ENCODE measurements around the gene ABCB10. TPM values are rescaled to one million over a fixed set of nuclear protein-coding genes. Genes with fewer than 3 reads are reported as not detected.

The ABCB10 gene
- total RNA-seq, 8 experiments from 2014 or later: 7.1 to 15.1 (median 11.1) TPM

- H3K4me3 ChIP-seq: no peak overlapping the region
- no peak for ATAC-seq (replicated peaks in 6 of 8)
- no peak overlapping the region for H3K27ac ChIP-seq
- peaks cover 4 to 12% of the 10 kb centered on the region in 2 donors for H3K4me1 ChIP-seq (replicated peaks in 1 of 2)
- 33 to 100% (median 88%) methylated on average over 1 to 4 of the region's 4 CpGs; no CpG with 5 or more reads in 2 of the 10 experiments for WGBS, 10 experiments
- in situ Hi-C loops (cut with MboI; ENCODE audit: low pct_unique_long_range_greater_than_20kb in 2 of 9, low sequenced_read_pairs in 9 of 9, unreplicated experiment in 9 of 9): no loop called here
These were observed 24.2 kb upstream of the ABCB10 start for GRCh38 chr1:229582715-229583114.

DNA sequence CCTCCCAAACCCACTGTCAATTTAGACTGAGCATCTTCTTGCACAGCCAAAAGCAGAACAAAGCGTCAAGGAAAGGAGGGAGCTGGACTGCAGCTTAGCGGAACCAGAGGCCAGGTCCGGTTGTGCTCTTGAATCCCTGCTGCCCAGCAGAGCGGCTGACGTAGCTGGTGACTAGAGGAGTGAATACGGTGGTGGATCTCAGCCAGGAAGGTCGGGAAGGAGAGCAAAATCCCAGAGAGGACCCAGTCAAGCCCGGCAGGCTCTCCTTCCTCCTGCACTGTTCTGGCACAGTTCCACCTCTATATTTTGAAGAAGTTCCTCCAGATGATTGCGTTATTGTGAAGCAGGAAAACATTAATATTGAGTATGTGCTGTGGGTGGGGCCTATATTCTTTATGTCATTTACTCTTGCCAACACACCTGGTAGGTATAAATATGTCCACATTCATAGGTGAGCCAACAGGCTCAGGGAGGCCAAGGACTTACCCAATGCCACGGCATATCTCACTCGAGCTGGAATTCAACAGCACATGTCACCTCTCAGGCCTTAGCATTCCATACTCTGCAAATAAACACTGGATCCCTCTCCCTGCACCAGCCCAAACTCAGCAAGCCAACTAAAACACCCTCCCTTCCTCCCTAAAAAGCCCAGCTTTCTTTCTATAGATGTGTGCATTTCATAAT is 23.6 kb upstream of the ABCB10 start:
- H3K27ac ChIP-seq: no peak overlapping the region

GRCh38 chr1:229581485-229581884 is 23.0 kb upstream of the ABCB10 start:
- Histone ChIP-seq H3K4me1 (replicated peaks in 1 of 2) (peaks cover 4 to 12% of the 10 kb centered on the region in 2 donors), H3K4me3 (no peak overlapping the region), H3K27ac (no peak overlapping the region)
- in situ Hi-C loops (cut with MboI; ENCODE audit: low pct_unique_long_range_greater_than_20kb in 2 of 9, low sequenced_read_pairs in 9 of 9, unreplicated experiment in 9 of 9): no loop called here
- WGBS, 10 experiments: 66 to 100% (median 92%) methylated on average over 2 to 3 of the region's 3 CpGs; no CpG with 5 or more reads in 1 of the 10 experiments
- no peak for ATAC-seq (replicated peaks in 6 of 8)

More for the DNA sequence above, 23.6 kb upstream of the ABCB10 start:
- WGBS, 10 experiments: 60 to 95% (median 73%) methylated on average over 3 to 11 of the region's 11 CpGs; no CpG with 5 or more reads in 3 of the 10 experiments
- peak in 1 of 8 experiments; percentile 77 for ATAC-seq (replicated peaks in 6 of 8)
- Histone ChIP-seq H3K4me3 (no peak overlapping the region), H3K4me1 (replicated peaks in 1 of 2) (peaks cover 4 to 12% of the 10 kb centered on the region in 2 donors)
- in situ Hi-C loops (cut with MboI; ENCODE audit: low pct_unique_long_range_greater_than_20kb in 2 of 9, low sequenced_read_pairs in 9 of 9, unreplicated experiment in 9 of 9): no loop called here

GRCh38 chr1:229579059-229579673 is 20.7 kb upstream of the ABCB10 start:
- WGBS, 10 experiments: 0 to 55% (median 20%) methylated on average over 1 to 9 of the region's 9 CpGs; no CpG with 5 or more reads in 1 of the 10 experiments
- in situ Hi-C loops (cut with MboI; ENCODE audit: low pct_unique_long_range_greater_than_20kb in 2 of 9, low sequenced_read_pairs in 9 of 9, unreplicated experiment in 9 of 9): no loop called here
- peaks cover 4 to 12% of the 10 kb centered on the region in 2 donors for H3K4me1 ChIP-seq (replicated peaks in 1 of 2)
- no peak overlapping the region for H3K4me3 ChIP-seq
- H3K27ac ChIP-seq: peak overlapping the region in 1 of 2 donors; percentile 32
- peak; percentile 80 to 98 (median 97) for ATAC-seq (replicated peaks in 6 of 8)

GRCh38 chr1:229578168-229579058 is 19.9 kb upstream of the ABCB10 start:
- Histone ChIP-seq H3K27ac (peak overlapping the region in 1 of 2 donors; percentile 6), H3K4me1 (replicated peaks in 1 of 2) (peaks cover 4 to 12% of the 10 kb centered on the region in 2 donors), H3K4me3 (no peak overlapping the region)
- WGBS, 10 experiments: 53 to 88% (median 78%) methylated on average over 5 to 14 of the region's 14 CpGs
- in situ Hi-C loops (cut with MboI; ENCODE audit: low pct_unique_long_range_greater_than_20kb in 2 of 9, low sequenced_read_pairs in 9 of 9, unreplicated experiment in 9 of 9): no loop called here
- peak in 2 of 8 experiments; percentile 5 to 27 for ATAC-seq (replicated peaks in 6 of 8)

- H3K4me1 ChIP-seq (replicated peaks in 1 of 2): peaks cover 4 to 12% of the 10 kb centered on the region in 2 donors
- no peak overlapping the region for H3K27ac ChIP-seq
- ATAC-seq (replicated peaks in 6 of 8): peak in 1 of 8 experiments; percentile 7
- in situ Hi-C loops (cut with MboI; ENCODE audit: low pct_unique_long_range_greater_than_20kb in 2 of 9, low sequenced_read_pairs in 9 of 9, unreplicated experiment in 9 of 9): no loop called here
- 44 to 100% (median 90%) methylated on average over 1 to 6 of the region's 6 CpGs; no CpG with 5 or more reads in 1 of the 10 experiments for WGBS, 10 experiments
- no peak overlapping the region for H3K4me3 ChIP-seq
These were observed 16.4 kb upstream of the ABCB10 start for GRCh38 chr1:229574679-229575442.

DNA sequence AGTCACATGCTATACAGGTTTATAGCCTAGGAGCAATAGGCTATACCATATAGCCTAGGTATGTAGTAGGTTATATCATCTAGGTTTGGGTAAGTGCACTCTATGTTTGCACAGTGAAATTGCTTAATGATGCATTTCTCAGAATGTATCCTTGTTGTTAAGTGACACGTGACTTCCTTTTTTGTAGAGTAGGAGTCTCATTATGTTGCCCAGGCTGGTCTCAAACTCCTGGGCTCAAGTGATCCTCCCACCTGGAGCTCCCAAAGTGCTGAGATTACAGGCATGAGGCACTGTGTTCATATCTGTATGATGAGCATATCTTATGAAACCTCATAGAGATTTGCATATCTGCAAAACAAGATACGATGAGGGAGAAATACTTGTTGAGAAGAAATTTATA is 13.8 kb upstream of the ABCB10 start:
- no peak for ATAC-seq (replicated peaks in 6 of 8)
- Histone ChIP-seq H3K27ac (no peak overlapping the region), H3K4me1 (replicated peaks in 1 of 2) (no peaks in the 10 kb centered on the region), H3K4me3 (no peak overlapping the region)
- in situ Hi-C loops (cut with MboI; ENCODE audit: low pct_unique_long_range_greater_than_20kb in 2 of 9, low sequenced_read_pairs in 9 of 9, unreplicated experiment in 9 of 9): no loop called here
- WGBS, 10 experiments: 43 to 100% (median 92%) methylated on average over 1 to 2 of the region's 2 CpGs; no CpG with 5 or more reads in 2 of the 10 experiments

DNA sequence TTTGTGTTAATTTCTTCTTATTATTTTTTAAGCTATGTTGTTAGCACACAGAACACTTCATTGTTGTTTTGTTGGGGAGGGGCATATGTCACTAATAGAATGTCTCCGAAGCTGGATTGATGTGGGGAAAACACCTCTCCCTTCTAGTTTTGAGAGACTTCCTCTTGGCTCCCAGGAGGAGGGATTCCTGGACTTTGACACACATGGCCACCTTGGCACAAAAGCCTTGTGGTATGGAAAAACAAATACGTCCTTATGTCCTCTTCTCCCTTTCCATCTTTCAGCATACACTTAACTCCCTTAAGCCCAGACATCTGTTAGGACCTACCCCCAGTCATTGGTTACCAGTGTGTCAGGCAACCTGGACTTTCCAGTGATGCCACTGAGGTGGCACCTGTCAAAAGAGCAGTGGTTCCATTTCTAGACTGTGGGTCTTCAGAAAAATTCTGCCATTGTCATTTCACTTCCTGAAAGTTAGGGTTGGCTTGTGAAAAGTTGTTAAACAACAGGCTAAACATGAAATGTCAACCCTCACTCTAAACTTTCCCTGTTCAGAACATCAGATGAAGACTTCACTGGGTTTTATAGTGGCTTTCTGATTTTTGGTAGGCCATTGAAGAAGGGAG is 12.5 kb upstream of the ABCB10 start:
- Histone ChIP-seq H3K27ac (no peak overlapping the region), H3K4me3 (no peak overlapping the region), H3K4me1 (replicated peaks in 1 of 2) (no peaks in the 10 kb centered on the region)
- no peak for ATAC-seq (replicated peaks in 6 of 8)
- 0 to 83% (median 67%) methylated on average over 1 to 2 of the region's 2 CpGs; no CpG with 5 or more reads in 3 of the 10 experiments for WGBS, 10 experiments
- in situ Hi-C loops (cut with MboI; ENCODE audit: low pct_unique_long_range_greater_than_20kb in 2 of 9, low sequenced_read_pairs in 9 of 9, unreplicated experiment in 9 of 9): no loop called here

GRCh38 chr1:229570305-229570704 is 11.8 kb upstream of the ABCB10 start:
- Histone ChIP-seq H3K4me3 (no peak overlapping the region), H3K27ac (no peak overlapping the region), H3K4me1 (replicated peaks in 1 of 2) (no peaks in the 10 kb centered on the region)
- WGBS, 10 experiments: 27 to 94% (median 88%) methylated on average over 5 to 20 of the region's 20 CpGs; no CpG with 5 or more reads in 2 of the 10 experiments
- in situ Hi-C loops (cut with MboI; ENCODE audit: low pct_unique_long_range_greater_than_20kb in 2 of 9, low sequenced_read_pairs in 9 of 9, unreplicated experiment in 9 of 9): no loop called here
- ATAC-seq (replicated peaks in 6 of 8): no peak

GRCh38 chr1:229567109-229567868 is 8.8 kb upstream of the ABCB10 start:
- ATAC-seq (replicated peaks in 6 of 8): no peak
- in situ Hi-C loops (cut with MboI; ENCODE audit: low pct_unique_long_range_greater_than_20kb in 2 of 9, low sequenced_read_pairs in 9 of 9, unreplicated experiment in 9 of 9): no loop called here

GRCh38 chr1:229563701-229564100 is 5.2 kb upstream of the ABCB10 start:
- Histone ChIP-seq H3K4me3 (no peak overlapping the region), H3K27ac (no peak overlapping the region), H3K4me1 (replicated peaks in 1 of 2) (peaks cover 3 to 4% of the 10 kb centered on the region in 2 donors)
- no peak for ATAC-seq (replicated peaks in 6 of 8)
- 47 to 100% (median 75%) methylated on average over 1 to 5 of the region's 5 CpGs for WGBS, 10 experiments
- in situ Hi-C loops (cut with MboI; ENCODE audit: low pct_unique_long_range_greater_than_20kb in 2 of 9, low sequenced_read_pairs in 9 of 9, unreplicated experiment in 9 of 9): no loop called here

More at GRCh38 chr1:229567109-229567868, 8.8 kb upstream of the ABCB10 start:
- 71 to 94% (median 86%) methylated on average over 2 to 13 of the region's 13 CpGs for WGBS, 10 experiments
- Histone ChIP-seq H3K27ac (no peak overlapping the region), H3K4me3 (no peak overlapping the region), H3K4me1 (replicated peaks in 1 of 2) (no peaks in the 10 kb centered on the region)
